Loucy (cell line): ENCODE results near the gene PCNT.

Experiments used
- H2AFZ ChIP-seq: fragments of 200-600 bp; sonication (generic); 2 replicates; pipeline ENCODE4 v1.6.0; 2016; ENCODE audit warnings: antibody characterized with exemption, mild to moderate bottlenecking, low read length, moderate library complexity
- H3F3A ChIP-seq: fragments of 200-600 bp; 2 replicates; pipeline ENCODE4 v1.6.0; 2016; ENCODE audit warnings: antibody characterized with exemption, low read depth, mild to moderate bottlenecking
- H3K27me3 ChIP-seq: fragments of 200-600 bp; sonication (generic); 2 replicates; pipeline ENCODE4 v1.6.1; 2014; ENCODE audit warnings: low read length, mild to moderate bottlenecking; ENCODE audit not compliant: insufficient read depth, poor library complexity, severe bottlenecking
- H3K36me3 ChIP-seq: fragments of 200-600 bp; sonication (generic); 2 replicates; pipeline ENCODE4 v1.6.1; 2016; ENCODE audit warnings: low read length; ENCODE audit not compliant: insufficient read depth
- H3K4me1 ChIP-seq: fragments of 200-600 bp; sonication (generic); 2 replicates; pipeline ENCODE4 v1.5.1; 2014; ENCODE audit warnings: low read length, mild to moderate bottlenecking; ENCODE audit not compliant: insufficient read depth, poor library complexity, severe bottlenecking
- H3K4me2 ChIP-seq: fragments of 200-600 bp; sonication (generic); 2 replicates; pipeline ENCODE4 v1.6.0; 2014; ENCODE audit warnings: antibody characterized with exemption, low read length, low read depth, mild to moderate bottlenecking; ENCODE audit not compliant: poor library complexity, severe bottlenecking
- H3K4me3 ChIP-seq: fragments of 200-600 bp; sonication (generic); 2 replicates; pipeline ENCODE4 v1.5.1; 2014; ENCODE audit warnings: low read length, mild to moderate bottlenecking, mixed read lengths; ENCODE audit not compliant: poor library complexity, severe bottlenecking
- H3K79me2 ChIP-seq: fragments of 200-600 bp; sonication (generic); 2 replicates; pipeline ENCODE4 v1.6.1; 2014; ENCODE audit warnings: low read length; ENCODE audit not compliant: insufficient read depth
- H3K9ac ChIP-seq: fragments of 200-600 bp; sonication (generic); 2 replicates; pipeline ENCODE4 v1.6.0; 2014; ENCODE audit warnings: mild to moderate bottlenecking, low read depth, low read length, moderate library complexity; ENCODE audit not compliant: poor library complexity, severe bottlenecking
- H3K9me2 ChIP-seq: fragments of 200-600 bp; sonication (generic); replicated peaks from 2 replicates; pipeline ENCODE4 v1.6.1; 2016; ENCODE audit warnings: low read depth, low read length, mixed read lengths
- H3K9me3 ChIP-seq: fragments of 200-600 bp; sonication (generic); 2 replicates; pipeline ENCODE4 v1.6.1; 2014; ENCODE audit warnings: mild to moderate bottlenecking, antibody characterized with exemption, low read length, low read depth; ENCODE audit not compliant: insufficient read depth
- H4K20me1 ChIP-seq: fragments of 200-600 bp; sonication (generic); 2 replicates; pipeline ENCODE4 v1.6.0; 2014; ENCODE audit warnings: antibody characterized with exemption, low read length, mild to moderate bottlenecking; ENCODE audit not compliant: insufficient read depth, poor library complexity, severe bottlenecking
- CTCF ChIP-seq: fragments of 200-600 bp; sonication (generic); conservative IDR thresholded peaks from 2 replicates; pipeline ENCODE4 v1.5.1; 2014; ENCODE audit warnings: mild to moderate bottlenecking, antibody characterized with exemption, low read length
- EZH2phosphoT487 ChIP-seq: fragments of 200-600 bp; IDR thresholded peaks from 2 replicates; pipeline ENCODE4 v1.6.1; 2018; ENCODE audit warnings: antibody characterized with exemption, mild to moderate bottlenecking, moderate library complexity, borderline replicate concordance

Gene PCNT

GRCh38 chr21:46350571-46350970 is 26.6 kb downstream of the PCNT start:
- Histone ChIP-seq H3K9me3 (no peaks in the 10 kb centered on the region), H3K79me2 (peaks cover 8% of the 10 kb centered on the region; the same call in 1 of the 2 replicates), H3K4me3 (no peak overlapping the region), H3F3A (no peaks in the 10 kb centered on the region), H3K36me3 (peaks cover 97% of the 10 kb centered on the region; the same call in 1 of the 2 replicates), H4K20me1 (no peaks in the 10 kb centered on the region), H3K27me3 (no peaks in the 10 kb centered on the region), H2AFZ (no peak overlapping the region), H3K4me1 (no peaks in the 10 kb centered on the region), H3K9ac (no peak overlapping the region), H3K4me2 (no peak overlapping the region), H3K9me2 (no peaks in the 10 kb centered on the region)
- TF ChIP-seq EZH2phosphoT487 (no peak), CTCF (no peak)

- H3K4me1 ChIP-seq = no peaks in the 10 kb centered on the region
- H3K27me3 ChIP-seq = no peaks in the 10 kb centered on the region
- no peak overlapping the region for H3K9ac ChIP-seq
- peaks cover 4% of the 10 kb centered on the region; the same call in 1 of the 2 replicates for H3K79me2 ChIP-seq
- H2AFZ ChIP-seq = no peak overlapping the region
- H3F3A ChIP-seq = no peaks in the 10 kb centered on the region
- no peak overlapping the region for H3K4me2 ChIP-seq
- no peaks in the 10 kb centered on the region for H3K9me3 ChIP-seq
- peaks cover 97% of the 10 kb centered on the region; the same call in 1 of the 2 replicates for H3K36me3 ChIP-seq
- no peaks in the 10 kb centered on the region for H3K9me2 ChIP-seq
- TF ChIP-seq EZH2phosphoT487 = no peak
- TF ChIP-seq CTCF = no peak
- no peaks in the 10 kb centered on the region for H4K20me1 ChIP-seq
- no peak overlapping the region for H3K4me3 ChIP-seq
Measured at GRCh38 chr21:46350981-46351380, 27.0 kb downstream of the PCNT start.

- Histone ChIP-seq H3K27me3 (no peaks in the 10 kb centered on the region), H3K9ac (no peak overlapping the region), H3K4me1 (no peaks in the 10 kb centered on the region), H4K20me1 (no peaks in the 10 kb centered on the region), H3K9me2 (no peaks in the 10 kb centered on the region), H3K9me3 (no peaks in the 10 kb centered on the region), H3K4me2 (no peak overlapping the region), H2AFZ (no peak overlapping the region), H3F3A (no peaks in the 10 kb centered on the region), H3K4me3 (no peak overlapping the region), H3K36me3 (peaks cover 97% of the 10 kb centered on the region; the same call in 1 of the 2 replicates), H3K79me2 (no peaks in the 10 kb centered on the region; the same call in 1 of the 2 replicates)
- TF ChIP-seq CTCF = no peak
- TF ChIP-seq EZH2phosphoT487 = no peak
Measured at GRCh38 chr21:46351476-46352163, 27.7 kb downstream of the PCNT start.
